Measurements from ENCODE around the gene NRIP1.

GRCh38 chr21:15045017-15045416 is 19.8 kb downstream of the NRIP1 start:
- TF ChIP-seq CTCF (IDR thresholded peaks at IDR 0.05): no peak
- TF ChIP-seq POLR2A (IDR thresholded peaks at IDR 0.05): no peak

Measured in uterus (tissue), 2 donors.